ENCODE data around the gene TSFM.

Gene TSFM

GRCh38 chr12:57756406-57757341, 25.9 kb upstream of the TSFM start:
- Histone ChIP-seq H3K79me2 (ENCODE audit: control insufficient read depth, low read length) (peaks cover 61% of the 10 kb centered on the region), H3K4me3 (ENCODE audit: low read length) (peak overlapping the region; percentile 88), H3K4me2 (ENCODE audit: low read length) (peak overlapping the region; percentile 96), H3K9me3 (ENCODE audit: control insufficient read depth, insufficient read depth, low read length) (no peaks in the 10 kb centered on the region), H3K27me3 (ENCODE audit: control insufficient read depth, low read length) (no peaks in the 10 kb centered on the region), H3F3A (ENCODE audit: control insufficient read depth, insufficient read depth) (peaks cover 19% of the 10 kb centered on the region), H4K20me1 (ENCODE audit: control insufficient read depth, insufficient read depth, low read depth, low read length) (peaks cover 16% of the 10 kb centered on the region; the same call in 1 of the 2 replicates), H3K4me1 (ENCODE audit: control insufficient read depth, low read length) (peaks cover 41% of the 10 kb centered on the region), H3K9me2 (replicated peaks; ENCODE audit: control insufficient read depth, low read length) (no peaks in the 10 kb centered on the region), H3K27ac (ENCODE audit: low read depth, low read length) (peak overlapping the region; percentile 79), H3K36me3 (ENCODE audit: control insufficient read depth, low read length) (peaks cover 55% of the 10 kb centered on the region)
- no peak for TF ChIP-seq EZH2phosphoT487 (IDR thresholded peaks at IDR 0.05; ENCODE audit: borderline replicate concordance, low read length)
- TF ChIP-seq CTCF (IDR thresholded peaks at IDR 0.05; ENCODE audit: low read depth, low read length, poor library complexity, severe bottlenecking), result peak; percentile 96

DNA sequence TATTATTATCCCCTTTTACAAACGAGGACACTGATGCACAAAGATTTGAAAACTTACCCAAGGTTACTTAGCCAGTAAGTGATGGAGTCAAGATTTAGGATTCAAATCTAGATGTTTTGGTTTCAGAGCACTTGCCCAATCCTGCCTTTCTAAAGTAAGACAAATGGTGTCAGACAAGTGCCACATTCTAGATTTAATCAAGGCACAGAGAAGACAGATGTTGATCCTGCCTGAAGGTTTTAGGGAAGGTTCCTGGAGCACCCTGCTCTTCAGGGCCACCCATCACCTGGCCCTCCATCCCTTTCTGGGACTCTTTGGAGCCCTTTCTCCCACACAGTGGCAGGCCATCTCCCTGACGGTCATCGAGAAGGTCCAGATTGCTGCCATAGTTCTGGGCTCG, 24.8 kb upstream of the TSFM start:
- no peak overlapping the region for H3K4me2 ChIP-seq (ENCODE audit: low read length)
- H3K4me1 ChIP-seq (ENCODE audit: control insufficient read depth, low read length), result peaks cover 38% of the 10 kb centered on the region
- TF ChIP-seq EZH2phosphoT487 (IDR thresholded peaks at IDR 0.05; ENCODE audit: borderline replicate concordance, low read length) (no peak), CTCF (IDR thresholded peaks at IDR 0.05; ENCODE audit: low read depth, low read length, poor library complexity, severe bottlenecking) (no peak)
- no peak overlapping the region for H3K27ac ChIP-seq (ENCODE audit: low read depth, low read length)
- no peaks in the 10 kb centered on the region for H3K27me3 ChIP-seq (ENCODE audit: control insufficient read depth, low read length)
- H3K9me2 ChIP-seq (replicated peaks; ENCODE audit: control insufficient read depth, low read length), result no peaks in the 10 kb centered on the region
- H3K36me3 ChIP-seq (ENCODE audit: control insufficient read depth, low read length), result peaks cover 51% of the 10 kb centered on the region
- no peaks in the 10 kb centered on the region for H3K9me3 ChIP-seq (ENCODE audit: control insufficient read depth, insufficient read depth, low read length)
- H3K79me2 ChIP-seq (ENCODE audit: control insufficient read depth, low read length), result peaks cover 53% of the 10 kb centered on the region
- peaks cover 28% of the 10 kb centered on the region for H3F3A ChIP-seq (ENCODE audit: control insufficient read depth, insufficient read depth)
- H4K20me1 ChIP-seq (ENCODE audit: control insufficient read depth, insufficient read depth, low read depth, low read length), result peaks cover 16% of the 10 kb centered on the region; the same call in 1 of the 2 replicates
- no peak overlapping the region for H3K4me3 ChIP-seq (ENCODE audit: low read length)

GRCh38 chr12:57758552-57759359, 23.8 kb upstream of the TSFM start:
- H3K4me3 ChIP-seq (ENCODE audit: low read length), result no peak overlapping the region
- no peaks in the 10 kb centered on the region for H3K9me2 ChIP-seq (replicated peaks; ENCODE audit: control insufficient read depth, low read length)
- H3K36me3 ChIP-seq (ENCODE audit: control insufficient read depth, low read length), result peaks cover 51% of the 10 kb centered on the region
- H4K20me1 ChIP-seq (ENCODE audit: control insufficient read depth, insufficient read depth, low read depth, low read length), result peaks cover 16% of the 10 kb centered on the region; the same call in 1 of the 2 replicates
- H3K79me2 ChIP-seq (ENCODE audit: control insufficient read depth, low read length), result peaks cover 51% of the 10 kb centered on the region
- peaks cover 28% of the 10 kb centered on the region for H3K4me1 ChIP-seq (ENCODE audit: control insufficient read depth, low read length)
- H3F3A ChIP-seq (ENCODE audit: control insufficient read depth, insufficient read depth), result peaks cover 29% of the 10 kb centered on the region
- H3K27ac ChIP-seq (ENCODE audit: low read depth, low read length), result no peak overlapping the region
- H3K9me3 ChIP-seq (ENCODE audit: control insufficient read depth, insufficient read depth, low read length), result no peaks in the 10 kb centered on the region
- no peaks in the 10 kb centered on the region for H3K27me3 ChIP-seq (ENCODE audit: control insufficient read depth, low read length)
- TF ChIP-seq CTCF (IDR thresholded peaks at IDR 0.05; ENCODE audit: low read depth, low read length, poor library complexity, severe bottlenecking), result no peak
- H3K4me2 ChIP-seq (ENCODE audit: low read length), result no peak overlapping the region

Measured in DOHH2 (cell line).